ENCODE data around the gene STK38.

- TF ChIP-seq CTCF (IDR thresholded peaks at IDR 0.05; ENCODE audit: low read depth, low read length, missing input control) = no peak
- no peak for TF ChIP-seq REST (IDR thresholded peaks at IDR 0.05)
- TF ChIP-seq ATF3 (IDR thresholded peaks at IDR 0.05) = no peak
- peak in 1 of 2 donors; percentile 26 for TF ChIP-seq RAD21 (IDR thresholded peaks at IDR 0.05)
- TF ChIP-seq MAX (IDR thresholded peaks at IDR 0.05) = no peak
- no peak for TF ChIP-seq TAF1 (conservative IDR thresholded peaks at IDR 0.05)
- TF ChIP-seq GABPA (IDR thresholded peaks at IDR 0.05 in 1 of 2, conservative IDR thresholded peaks at IDR 0.05 in 1 of 2) = no peak
- TF ChIP-seq HNF4G (IDR thresholded peaks at IDR 0.05) = no peak
- no peak for TF ChIP-seq EGR1 (IDR thresholded peaks at IDR 0.05; ENCODE audit: low read depth in 2 of 2)
- TF ChIP-seq RXRA (IDR thresholded peaks at IDR 0.05) = no peak
These were observed 23.3 kb downstream of the STK38 start for GRCh38 chr6:36523936-36524499.

Data from liver (tissue), 3 donors.